H1 (cell line): Measurements from ENCODE around the gene SLCO4A1.

Source experiments
- EZH2 ChIP-seq: fragments of 200-600 bp; sonication (generic); IDR thresholded peaks from 2 replicates; pipeline ENCODE4 v1.7.1; 2012; ENCODE audit warnings: low read depth, mild to moderate bottlenecking, moderate library complexity, low read length, inconsistent platforms; ENCODE audit not compliant: severe bottlenecking
- POLR2A ChIP-seq, 2 experiments: IDR thresholded peaks; 1 replicate in 1 of 2; 2 replicates in 1 of 2; pipeline ENCODE4 v1.6.1; 2011; ENCODE audit warnings: low read depth in 2 of 2, low read length in 2 of 2, mild to moderate bottlenecking in 2 of 2; ENCODE audit errors: control extremely low read depth in 1 of 2

GRCh38 chr20:62665826-62666735 is 23.8 kb downstream of the SLCO4A1 start:
- TF ChIP-seq EZH2 (no peak), POLR2A (IDR thresholded peaks at IDR 0.05; ENCODE audit: control extremely low read depth in 1 of 2, low read depth in 2 of 2, low read length in 2 of 2) (no peak)
